ENCODE results near the gene PCCA.

The PCCA gene

GRCh38 chr13:100458673-100459072 lies 369.8 kb downstream of the PCCA start:
- TF ChIP-seq EZH2 (IDR thresholded peaks at IDR 0.05; ENCODE audit: borderline replicate concordance, low read length), result no peak
- TF ChIP-seq, protein P1, sequence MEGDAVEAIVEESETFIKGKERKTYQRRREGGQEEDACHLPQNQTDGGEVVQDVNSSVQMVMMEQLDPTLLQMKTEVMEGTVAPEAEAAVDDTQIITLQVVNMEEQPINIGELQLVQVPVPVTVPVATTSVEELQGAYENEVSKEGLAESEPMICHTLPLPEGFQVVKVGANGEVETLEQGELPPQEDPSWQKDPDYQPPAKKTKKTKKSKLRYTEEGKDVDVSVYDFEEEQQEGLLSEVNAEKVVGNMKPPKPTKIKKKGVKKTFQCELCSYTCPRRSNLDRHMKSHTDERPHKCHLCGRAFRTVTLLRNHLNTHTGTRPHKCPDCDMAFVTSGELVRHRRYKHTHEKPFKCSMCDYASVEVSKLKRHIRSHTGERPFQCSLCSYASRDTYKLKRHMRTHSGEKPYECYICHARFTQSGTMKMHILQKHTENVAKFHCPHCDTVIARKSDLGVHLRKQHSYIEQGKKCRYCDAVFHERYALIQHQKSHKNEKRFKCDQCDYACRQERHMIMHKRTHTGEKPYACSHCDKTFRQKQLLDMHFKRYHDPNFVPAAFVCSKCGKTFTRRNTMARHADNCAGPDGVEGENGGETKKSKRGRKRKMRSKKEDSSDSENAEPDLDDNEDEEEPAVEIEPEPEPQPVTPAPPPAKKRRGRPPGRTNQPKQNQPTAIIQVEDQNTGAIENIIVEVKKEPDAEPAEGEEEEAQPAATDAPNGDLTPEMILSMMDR (IDR thresholded peaks at IDR 0.05; ENCODE audit: low read length), result no peak
- H4K20me1 ChIP-seq (ENCODE audit: insufficient read depth, low read length), result no peaks in the 10 kb centered on the region
- no peaks in the 10 kb centered on the region; the same call in 1 of the 2 replicates for H3K27me3 ChIP-seq (ENCODE audit: insufficient read depth, low read length)
- no peaks in the 10 kb centered on the region for H3K9me2 ChIP-seq (ENCODE audit: low read depth, low read length)
- H3F3A ChIP-seq (ENCODE audit: insufficient read depth, low read length), result no peaks in the 10 kb centered on the region
- H3K79me2 ChIP-seq (ENCODE audit: insufficient read depth, low read length), result no peaks in the 10 kb centered on the region
- H3K27ac ChIP-seq (ENCODE audit: low read depth, low read length, poor library complexity, severe bottlenecking), result no peak overlapping the region
- H3K9ac ChIP-seq (ENCODE audit: low read length), result no peak overlapping the region
- H3K4me1 ChIP-seq (ENCODE audit: insufficient read depth, low read length, severe bottlenecking), result no peaks in the 10 kb centered on the region
- H3K36me3 ChIP-seq (ENCODE audit: insufficient read depth, low read length), result no peaks in the 10 kb centered on the region
- H3K9me3 ChIP-seq (ENCODE audit: low read length), result peaks cover 3% of the 10 kb centered on the region; the same call in 1 of the 2 replicates
- no peak overlapping the region for H3K4me3 ChIP-seq (ENCODE audit: low read depth, low read length, poor library complexity, severe bottlenecking)
- H3K4me2 ChIP-seq (ENCODE audit: low read length), result no peak overlapping the region
- no peak overlapping the region for H2AFZ ChIP-seq (ENCODE audit: low read length)

- Histone ChIP-seq H4K20me1 (ENCODE audit: insufficient read depth, low read length) (no peaks in the 10 kb centered on the region), H3K36me3 (ENCODE audit: insufficient read depth, low read length) (no peaks in the 10 kb centered on the region), H3K4me1 (ENCODE audit: insufficient read depth, low read length, severe bottlenecking) (no peaks in the 10 kb centered on the region), H3K79me2 (ENCODE audit: insufficient read depth, low read length) (no peaks in the 10 kb centered on the region), H2AFZ (ENCODE audit: low read length) (no peak overlapping the region), H3K4me3 (ENCODE audit: low read depth, low read length, poor library complexity, severe bottlenecking) (no peak overlapping the region), H3K4me2 (ENCODE audit: low read length) (no peak overlapping the region), H3K9me3 (ENCODE audit: low read length) (peaks cover 3% of the 10 kb centered on the region; the same call in 1 of the 2 replicates), H3K27me3 (ENCODE audit: insufficient read depth, low read length) (no peaks in the 10 kb centered on the region; the same call in 1 of the 2 replicates), H3K9ac (ENCODE audit: low read length) (no peak overlapping the region), H3F3A (ENCODE audit: insufficient read depth, low read length) (no peaks in the 10 kb centered on the region), H3K9me2 (ENCODE audit: low read depth, low read length) (no peaks in the 10 kb centered on the region), H3K27ac (ENCODE audit: low read depth, low read length, poor library complexity, severe bottlenecking) (no peak overlapping the region)
- no peak for TF ChIP-seq EZH2 (IDR thresholded peaks at IDR 0.05; ENCODE audit: borderline replicate concordance, low read length)
- TF ChIP-seq, protein P1 (IDR thresholded peaks at IDR 0.05; ENCODE audit: low read length), result no peak
Measured at GRCh38 chr13:100459747-100460146, 370.9 kb downstream of the PCCA start.

- TF ChIP-seq EZH2 (IDR thresholded peaks at IDR 0.05; ENCODE audit: borderline replicate concordance, low read length), result no peak
- TF ChIP-seq, protein P1 (IDR thresholded peaks at IDR 0.05; ENCODE audit: low read length), result no peak
- no peaks in the 10 kb centered on the region for H3K9me2 ChIP-seq (ENCODE audit: low read depth, low read length)
- H4K20me1 ChIP-seq (ENCODE audit: insufficient read depth, low read length), result no peaks in the 10 kb centered on the region
- H3K79me2 ChIP-seq (ENCODE audit: insufficient read depth, low read length), result no peaks in the 10 kb centered on the region
- no peaks in the 10 kb centered on the region for H3F3A ChIP-seq (ENCODE audit: insufficient read depth, low read length)
- no peak overlapping the region for H2AFZ ChIP-seq (ENCODE audit: low read length)
- no peaks in the 10 kb centered on the region; the same call in 1 of the 2 replicates for H3K27me3 ChIP-seq (ENCODE audit: insufficient read depth, low read length)
- H3K4me1 ChIP-seq (ENCODE audit: insufficient read depth, low read length, severe bottlenecking), result no peaks in the 10 kb centered on the region
- H3K4me2 ChIP-seq (ENCODE audit: low read length), result no peak overlapping the region
- H3K27ac ChIP-seq (ENCODE audit: low read depth, low read length, poor library complexity, severe bottlenecking), result no peak overlapping the region
- H3K9ac ChIP-seq (ENCODE audit: low read length), result no peak overlapping the region
- H3K9me3 ChIP-seq (ENCODE audit: low read length), result peaks cover 3% of the 10 kb centered on the region; the same call in 1 of the 2 replicates
- no peak overlapping the region for H3K4me3 ChIP-seq (ENCODE audit: low read depth, low read length, poor library complexity, severe bottlenecking)
- no peaks in the 10 kb centered on the region for H3K36me3 ChIP-seq (ENCODE audit: insufficient read depth, low read length)
Measured at GRCh38 chr13:100460266-100460665, 371.4 kb downstream of the PCCA start.

Data from OCI-LY1 (cell line).